Spleen (tissue), 11 donors: ENCODE results near the gene PUM2. TPM values are rescaled to one million over a fixed set of nuclear protein-coding genes. Genes with fewer than 3 reads are reported as not detected.

ENCODE experiments used
- DNase-seq: peaks from one replicate; pipeline ENCODE4 v3.0.0-alpha.2; 2020
- H3K27ac ChIP-seq, 8 donors: fragments of 200-600 bp; sonication (generic) in 7 of 8; 1 replicate in 4 of 8; 2 replicates in 4 of 8; pipeline versions ENCODE4 v1.5.0 to v1.8.0; 2016 to 2021; ENCODE audit warnings: inconsistent platforms in 4 of 8, mild to moderate bottlenecking in 4 of 8, moderate library complexity in 1 of 8
- H3K27me3 ChIP-seq, 7 donors: fragments of 200-600 bp; sonication (generic) in 6 of 7; replicated peaks in 1 of 7; 1 replicate in 4 of 7; 2 replicates in 3 of 7; pipeline versions ENCODE4 v1.5.0 to v1.8.0; 2016 to 2021; ENCODE audit warnings: inconsistent platforms in 3 of 7, mild to moderate bottlenecking in 1 of 7
- H3K36me3 ChIP-seq, 6 donors: fragments of 200-600 bp; sonication (generic) in 5 of 6; 1 replicate in 4 of 6; 2 replicates in 2 of 6; pipeline versions ENCODE4 v1.5.0 to v1.8.0; 2016 to 2021; ENCODE audit warnings: inconsistent platforms in 2 of 6
- H3K4me1 ChIP-seq, 6 donors: fragments of 200-600 bp; sonication (generic) in 5 of 6; 1 replicate in 3 of 6; 2 replicates in 3 of 6; pipeline versions ENCODE4 v1.5.0 to v1.8.0; 2016 to 2021; ENCODE audit warnings: inconsistent platforms in 3 of 6
- H3K4me3 ChIP-seq, 8 donors: fragments of 200-600 bp; sonication (generic) in 7 of 8; 1 replicate in 4 of 8; 2 replicates in 4 of 8; pipeline versions ENCODE4 v1.5.0 to v1.8.0; 2016 to 2021; ENCODE audit warnings: inconsistent platforms in 4 of 8, mild to moderate bottlenecking in 4 of 8, moderate library complexity in 2 of 8
- H3K9me3 ChIP-seq, 8 donors: fragments of 200-600 bp; sonication (generic) in 7 of 8; 1 replicate in 4 of 8; 2 replicates in 4 of 8; pipeline versions ENCODE4 v1.5.0 to v1.8.0; 2016 to 2021; ENCODE audit warnings: inconsistent platforms in 4 of 8
- POLR2A ChIP-seq, 3 donors: fragments of 450-650 bp; IDR thresholded peaks; one replicate each; pipeline ENCODE4 v1.5.1; 2017; ENCODE audit warnings: antibody characterized with exemption in 3 of 3, mild to moderate bottlenecking in 1 of 3
- POLR2AphosphoS5 ChIP-seq, 3 donors: sonication (generic); formaldehyde crosslinking; IDR thresholded peaks; one replicate each; pipeline ENCODE4 v1.5.1; 2017; ENCODE audit warnings: antibody characterized with exemption in 3 of 3
- WGBS, 5 donors: extraction: QIAGEN DNeasy Blood & Tissue Kit in 3 of 5; methylation state at CpG; one replicate each; pipeline versions ENCODE4 v1.1.5 to v1.1.7; 2013 to 2018; 5-methylcytosine and 5-hydroxymethylcytosine counted together
- intact Hi-C: fragments of 100-400 bp; cut with DNase I; formaldehyde crosslinking; loops from one replicate; pipeline ENCODE4 v1.15.0; 2023; ENCODE audit warnings: low total_unique reads
- polyA plus RNA-seq, 3 donors: library from polyadenylated mRNA; stranded (reverse); fragments of 200-250 nt; gene quantifications; one replicate each; pipeline ENCODE4 v1.2.1, GENCODE V29; 2013
- total RNA-seq, 7 donors: library from RNA; depleted of rRNA in 3 of 7; stranded (reverse); fragments of >200 nt in 3 of 7; fragmentation: NEBNext Ultra II Directional in 4 of 7; extraction: Animal tissue kit (Norgen Biotek cat#: 25700) in 4 of 7; gene quantifications; one replicate each; pipeline versions ENCODE4 v1.1.0 to v1.2.1, GENCODE V29; 2016 to 2021
- TF ChIP-seq, protein P1 (sequence below), 11 experiments: fragments of 200-600 bp in 7 of 11; fragments of 450-650 bp in 4 of 11; sonication (generic) in 4 of 11; IDR thresholded peaks in 8 of 11; conservative IDR thresholded peaks in 3 of 11; 1 replicate in 7 of 11; 2 replicates in 4 of 11; pipeline versions ENCODE4 v1.4.0 to v1.8.0; 2016 to 2021; ENCODE audit warnings: antibody characterized with exemption in 11 of 11, inconsistent platforms in 4 of 11, mild to moderate bottlenecking in 1 of 11
- donor health status: healthy with polysubstance abuse.
- donor health status: DM: no; HTN: no; CAD: no; lungs with moderate emphysema.
- donor health status: DM: no; HTN: no; CAD: no.
- donor health status: Bipolar disorder and iron deficiency.
- donor health status: healthy.
- donor health status: DM: no; HTN: no; CAD: no.
- donor health status: DM: yes; HTN: yes; CAD: no.

Gene PUM2
- total and polyA plus RNA-seq, 10 donors, result 29.2 to 137 (median 91.0) TPM

DNA sequence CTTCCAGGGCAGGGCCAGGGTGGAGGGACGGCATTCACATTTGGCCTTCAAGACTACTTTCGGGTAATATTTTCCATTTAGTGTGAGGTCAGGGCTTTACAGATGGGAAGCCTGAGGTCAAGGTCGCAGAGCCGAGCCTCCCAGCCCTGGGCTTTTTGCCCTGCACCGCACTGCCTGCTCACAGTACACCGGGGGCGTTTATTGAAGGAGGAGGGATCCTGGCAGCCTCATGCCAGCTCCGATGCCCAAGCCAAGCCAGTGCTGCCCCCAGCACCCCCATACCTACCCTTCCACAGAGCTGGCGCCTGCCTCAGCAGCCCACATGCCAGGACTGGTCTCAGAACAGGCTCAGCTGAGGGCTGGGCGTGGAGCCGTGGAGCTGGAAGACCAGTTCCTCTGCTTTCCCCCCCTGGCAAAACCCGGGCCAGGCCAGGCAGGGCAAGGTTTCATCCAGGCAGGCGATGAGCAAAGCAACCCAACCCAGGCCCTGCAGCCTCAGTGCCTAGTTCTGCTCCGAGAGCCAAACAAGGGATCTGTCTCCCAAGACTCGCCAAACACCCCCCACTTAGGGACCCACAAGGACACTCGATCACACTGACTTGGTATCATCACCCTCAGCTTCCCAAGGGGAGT is 137.7 kb downstream of the PUM2 start:
- Histone ChIP-seq H3K27me3 (no peaks in the 10 kb centered on the region), H3K27ac (peak overlapping the region; percentile 1 to 71 (median 60)), H3K9me3 (no peaks in the 10 kb centered on the region), H3K4me3 (no peak overlapping the region), H3K4me1 (peaks cover 2 to 19% (median 12%) of the 10 kb centered on the region in 6 donors), H3K36me3 (no peaks in the 10 kb centered on the region)
- DNase-seq, result no peak
- intact Hi-C loops, result no loop called here
- WGBS, 5 donors, result 65 to 81% (median 73%) methylated on average over 12 to 16 of the region's 16 CpGs
- TF ChIP-seq POLR2A (IDR thresholded peaks at IDR 0.05) (no peak), POLR2AphosphoS5 (IDR thresholded peaks at IDR 0.05) (no peak)
- TF ChIP-seq, protein P1, sequence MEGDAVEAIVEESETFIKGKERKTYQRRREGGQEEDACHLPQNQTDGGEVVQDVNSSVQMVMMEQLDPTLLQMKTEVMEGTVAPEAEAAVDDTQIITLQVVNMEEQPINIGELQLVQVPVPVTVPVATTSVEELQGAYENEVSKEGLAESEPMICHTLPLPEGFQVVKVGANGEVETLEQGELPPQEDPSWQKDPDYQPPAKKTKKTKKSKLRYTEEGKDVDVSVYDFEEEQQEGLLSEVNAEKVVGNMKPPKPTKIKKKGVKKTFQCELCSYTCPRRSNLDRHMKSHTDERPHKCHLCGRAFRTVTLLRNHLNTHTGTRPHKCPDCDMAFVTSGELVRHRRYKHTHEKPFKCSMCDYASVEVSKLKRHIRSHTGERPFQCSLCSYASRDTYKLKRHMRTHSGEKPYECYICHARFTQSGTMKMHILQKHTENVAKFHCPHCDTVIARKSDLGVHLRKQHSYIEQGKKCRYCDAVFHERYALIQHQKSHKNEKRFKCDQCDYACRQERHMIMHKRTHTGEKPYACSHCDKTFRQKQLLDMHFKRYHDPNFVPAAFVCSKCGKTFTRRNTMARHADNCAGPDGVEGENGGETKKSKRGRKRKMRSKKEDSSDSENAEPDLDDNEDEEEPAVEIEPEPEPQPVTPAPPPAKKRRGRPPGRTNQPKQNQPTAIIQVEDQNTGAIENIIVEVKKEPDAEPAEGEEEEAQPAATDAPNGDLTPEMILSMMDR (IDR thresholded peaks at IDR 0.05 in 8 of 11, conservative IDR thresholded peaks at IDR 0.05 in 3 of 11), result no peak

DNA sequence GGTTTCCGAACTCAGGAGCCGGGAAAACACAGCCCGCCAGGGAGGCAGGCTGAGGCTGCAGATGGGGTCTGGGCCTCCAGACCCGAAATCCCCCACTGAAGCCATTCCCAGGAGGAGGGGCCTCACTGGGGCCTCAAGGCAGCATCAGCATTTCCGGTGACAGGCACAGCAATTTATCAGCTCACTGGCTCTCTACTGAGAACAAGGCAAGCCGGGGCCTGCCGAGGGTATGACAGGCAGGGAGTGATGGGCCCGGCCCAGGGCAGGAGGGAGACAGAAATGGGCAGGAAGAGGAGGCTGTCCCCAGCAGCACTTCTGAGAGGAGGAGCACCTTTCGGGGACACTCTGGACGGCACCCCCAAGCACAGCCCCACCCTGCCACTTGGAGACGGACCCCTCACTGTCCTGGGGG is 138.2 kb downstream of the PUM2 start:
- Histone ChIP-seq H3K4me3 (no peak overlapping the region), H3K4me1 (peaks cover 2 to 19% (median 12%) of the 10 kb centered on the region in 6 donors), H3K27ac (peak overlapping the region in 7 of 8 donors; percentile 1 to 71 (median 65)), H3K36me3 (no peaks in the 10 kb centered on the region), H3K27me3 (no peaks in the 10 kb centered on the region), H3K9me3 (no peaks in the 10 kb centered on the region)
- no peak for DNase-seq
- WGBS, 5 donors, result 35 to 66% (median 51%) methylated on average over 5 to 11 of the region's 11 CpGs
- TF ChIP-seq, protein P1 (IDR thresholded peaks at IDR 0.05 in 8 of 11, conservative IDR thresholded peaks at IDR 0.05 in 3 of 11), result no peak
- peak in 2 of 3 donors; percentile 31 to 51 for TF ChIP-seq POLR2AphosphoS5 (IDR thresholded peaks at IDR 0.05)
- intact Hi-C loops, result no loop called here

DNA sequence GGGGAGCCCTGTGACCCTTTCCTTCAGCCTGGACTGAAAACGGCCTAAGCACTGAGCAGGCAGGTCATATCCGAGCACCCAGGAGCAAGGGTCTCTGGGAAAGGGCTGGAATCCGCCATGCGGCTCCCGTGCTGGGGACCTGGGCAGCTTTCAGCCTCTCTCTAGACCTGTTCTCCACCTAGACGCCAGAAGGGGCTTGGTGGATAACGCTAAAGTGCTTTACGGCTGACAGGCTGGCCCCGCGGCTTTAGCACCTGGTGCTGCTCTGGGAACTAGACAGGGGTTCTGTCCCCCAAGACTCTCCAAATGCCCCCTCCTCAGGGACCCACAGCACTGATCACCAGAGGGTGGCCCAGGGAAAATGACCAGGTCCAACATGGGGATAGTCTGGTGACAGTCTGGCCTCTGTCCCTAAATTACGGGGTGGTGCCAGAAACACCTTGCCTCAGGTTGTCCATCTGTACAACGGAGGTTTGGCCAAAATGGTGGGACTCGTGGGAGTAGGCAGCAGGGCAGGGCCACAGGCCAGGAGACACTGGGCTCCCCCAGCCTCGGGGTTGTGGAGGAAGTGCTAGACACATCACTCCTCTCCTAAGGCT is 138.7 kb downstream of the PUM2 start:
- TF ChIP-seq POLR2A (IDR thresholded peaks at IDR 0.05) (no peak), POLR2AphosphoS5 (IDR thresholded peaks at IDR 0.05) (no peak)
- TF ChIP-seq, protein P1 (IDR thresholded peaks at IDR 0.05 in 8 of 11, conservative IDR thresholded peaks at IDR 0.05 in 3 of 11), result no peak
- Histone ChIP-seq H3K9me3 (no peaks in the 10 kb centered on the region), H3K27me3 (no peaks in the 10 kb centered on the region), H3K36me3 (no peaks in the 10 kb centered on the region), H3K4me1 (peaks cover 2 to 23% (median 12%) of the 10 kb centered on the region in 6 donors), H3K4me3 (no peak overlapping the region), H3K27ac (peak overlapping the region; percentile 1 to 71 (median 60))
- intact Hi-C loops, result no loop called here
- WGBS, 5 donors, result 78 to 89% (median 87%) methylated on average over 11 to 14 of the region's 14 CpGs
- DNase-seq, result no peak

DNA sequence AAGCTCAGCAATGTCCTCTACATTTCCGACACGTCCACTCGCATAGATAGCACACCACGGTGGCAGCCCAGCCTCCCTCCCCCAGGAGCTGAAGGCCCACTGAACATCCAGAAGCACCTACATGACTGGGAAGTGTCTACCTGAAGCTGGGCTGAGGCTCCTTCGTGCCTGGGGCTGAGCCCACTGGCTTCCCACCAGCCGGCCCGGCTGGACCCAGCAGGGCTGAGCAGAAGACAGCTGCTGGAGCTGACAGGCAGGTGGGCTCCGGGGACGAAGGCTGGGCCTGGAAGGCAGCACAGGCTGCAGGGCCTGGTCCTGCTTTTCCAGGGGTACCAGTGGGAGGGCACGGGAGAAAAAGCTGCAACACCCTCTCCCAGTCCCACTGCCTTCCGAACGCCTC is 139.2 kb downstream of the PUM2 start:
- no peak for DNase-seq
- intact Hi-C loops, result no loop called here
- H3K27ac ChIP-seq, result peak overlapping the region in 5 of 8 donors; percentile 26 to 71 (median 67)

More for the DNA sequence above, 139.2 kb downstream of the PUM2 start:
- H3K27me3 ChIP-seq, result no peaks in the 10 kb centered on the region
- no peak overlapping the region for H3K4me3 ChIP-seq
- WGBS, 5 donors, result 86 to 96% (median 89%) methylated on average over 9 to 12 of the region's 12 CpGs
- H3K36me3 ChIP-seq, result no peaks in the 10 kb centered on the region
- peaks cover 2 to 24% (median 12%) of the 10 kb centered on the region in 6 donors for H3K4me1 ChIP-seq
- no peaks in the 10 kb centered on the region for H3K9me3 ChIP-seq
- TF ChIP-seq, protein P1 (IDR thresholded peaks at IDR 0.05 in 8 of 11, conservative IDR thresholded peaks at IDR 0.05 in 3 of 11), result no peak
- TF ChIP-seq POLR2A (IDR thresholded peaks at IDR 0.05) (no peak), POLR2AphosphoS5 (IDR thresholded peaks at IDR 0.05) (no peak)
